HepG2 (cell line): ENCODE results near the gene NELL1. TPM values are rescaled to one million over a fixed set of nuclear protein-coding genes. Genes with fewer than 3 reads are reported as not detected.

ENCODE experiments used
- ATAC-seq: fragments of 200-7000 bp; cut with Tn5 transposase; 3 replicates; pipeline ENCODE4 v1.9.1; 2020; ENCODE audit warnings: mild to moderate bottlenecking, moderate library complexity
- BruUV-seq: library from RNA; stranded (reverse); fragments of 400-500 nt; replicated peaks from 2 replicates; lab custom pipeline; 2021; lab: Mats Ljungman, UMichigan
- CTCF ChIA-PET: fragments of 300-600 bp; formaldehyde crosslinking; extraction: SDS; loops from one replicate; lab custom pipeline; 2021; ENCODE audit warnings: low total read pairs, inconsistent platforms, low intra/inter-chr PET ratio; lab: Yijun Ruan, JAX
- POLR2A ChIA-PET: fragments of 350-600 bp; sonication (Branson Sonifier 250); formaldehyde crosslinking; loops from one replicate; lab custom pipeline; 2020; ENCODE audit warnings: antibody characterized with exemption, inconsistent platforms; lab: Yijun Ruan, JAX
- DNase-seq: peaks from one replicate; pipeline ENCODE4 v3.0.0-alpha.2; 2015; ENCODE audit warnings: low spot score
- FAIRE-seq: peaks from 3 replicates; lab custom pipeline; 2011; peaks lifted over from hg19 to GRCh38; lab: Jason Lieb, UNC
- H2AFZ ChIP-seq: one replicate; pipeline ENCODE4 v1.6.1; 2011; ENCODE audit warnings: low read length, inconsistent platforms
- H3K27ac ChIP-seq: fragments of 300-600 bp; 3 replicates; pipeline ENCODE4 v1.8.0; 2011; ENCODE audit warnings: mixed run types, mild to moderate bottlenecking, mixed read lengths, low read length, inconsistent platforms; ENCODE audit not compliant: insufficient read depth; ENCODE audit errors: extremely low read length
- H3K27me3 ChIP-seq, 2 experiments: fragments of 200-600 bp in 1 of 2; 2 replicates in 1 of 2; 3 replicates in 1 of 2; pipeline versions ENCODE4 v1.6.0 to v1.8.0; 2011; ENCODE audit warnings: low read length in 2 of 2, mild to moderate bottlenecking in 2 of 2, moderate library complexity in 2 of 2, inconsistent platforms in 1 of 2; ENCODE audit not compliant: insufficient read depth in 2 of 2, control insufficient read depth in 1 of 2
- H3K36me3 ChIP-seq, 2 experiments: fragments of 200-600 bp in 1 of 2; replicated peaks in 1 of 2; 2 replicates in 1 of 2; 3 replicates in 1 of 2; pipeline versions ENCODE4 v1.5.1 to v1.8.0; 2011; ENCODE audit warnings: low read length in 2 of 2, inconsistent platforms in 1 of 2; ENCODE audit not compliant: insufficient read depth in 2 of 2, control insufficient read depth in 1 of 2
- H3K4me1 ChIP-seq: 2 replicates; pipeline ENCODE4 v1.5.1; 2012; ENCODE audit warnings: low read length, inconsistent platforms; ENCODE audit not compliant: insufficient read depth
- H3K4me2 ChIP-seq: 2 replicates; pipeline ENCODE4 v1.6.0; 2011; ENCODE audit warnings: low read depth, low read length, inconsistent platforms
- H3K4me3 ChIP-seq, 3 experiments: fragments of 200-600 bp in 1 of 3; sonication (generic), shearing (Covaris generic) in 1 of 3; replicated peaks in 1 of 3; 2 replicates each; pipeline ENCODE4 v1.5.1; 2011 to 2016; ENCODE audit warnings: low read length in 3 of 3, inconsistent platforms in 2 of 3, low read depth in 2 of 3, mild to moderate bottlenecking in 2 of 3, control low read depth in 1 of 3, mixed read lengths in 1 of 3; ENCODE audit not compliant: insufficient read depth in 1 of 3
- H3K79me2 ChIP-seq: one replicate; pipeline ENCODE4 v1.6.1; 2011; ENCODE audit warnings: low read length, inconsistent platforms; ENCODE audit not compliant: insufficient read depth
- H3K9ac ChIP-seq: 2 replicates; pipeline ENCODE4 v1.6.0; 2011; ENCODE audit warnings: mild to moderate bottlenecking, low read depth, low read length, inconsistent platforms; ENCODE audit not compliant: insufficient read depth
- H3K9me3 ChIP-seq: 2 replicates; pipeline ENCODE4 v1.5.1; 2012; ENCODE audit warnings: mild to moderate bottlenecking, low read length
- H4K20me1 ChIP-seq: 2 replicates; pipeline ENCODE4 v1.6.0; 2011; ENCODE audit warnings: inconsistent platforms, mild to moderate bottlenecking, low read length, moderate library complexity; ENCODE audit not compliant: insufficient read depth
- HDAC1 ChIP-seq: sonication (generic); formaldehyde crosslinking; IDR thresholded peaks from 2 replicates; pipeline ENCODE4 v1.5.1; 2020; ENCODE audit warnings: mild to moderate bottlenecking, missing genetic modification reagents
- KMT2B ChIP-seq: IDR thresholded peaks from 2 replicates; pipeline ENCODE4 v1.6.1; 2016; ENCODE audit warnings: missing genetic modification reagents, missing compliant biosample characterization
- MIER2 ChIP-seq: IDR thresholded peaks from 2 replicates; pipeline ENCODE4 v1.6.1; 2016; ENCODE audit warnings: missing biosample characterization, missing genetic modification reagents
- MTA3 ChIP-seq: sonication (generic); formaldehyde crosslinking; IDR thresholded peaks from 2 replicates; pipeline ENCODE4 v1.4.0; 2020; ENCODE audit warnings: missing genetic modification reagents
- NR2F2 ChIP-seq: IDR thresholded peaks from 2 replicates; pipeline ENCODE4 v1.6.1; 2012; ENCODE audit warnings: low read depth, inconsistent platforms, borderline replicate concordance
- NRL ChIP-seq: sonication (generic); formaldehyde crosslinking; IDR thresholded peaks from 2 replicates; pipeline ENCODE4 v1.5.0; 2020; ENCODE audit warnings: missing genetic modification reagents, mild to moderate bottlenecking, moderate library complexity, borderline replicate concordance
- REL ChIP-seq: sonication (generic); formaldehyde crosslinking; conservative IDR thresholded peaks from 2 replicates; pipeline ENCODE4 v1.8.0; 2022; ENCODE audit warnings: mild to moderate bottlenecking, missing genetic modification reagents, moderate library complexity
- SMAD3 ChIP-seq: sonication (generic); formaldehyde crosslinking; IDR thresholded peaks from 2 replicates; pipeline ENCODE4 v1.4.0; 2020; ENCODE audit warnings: missing genetic modification reagents
- SMARCC2 ChIP-seq: fragments of 450-650 bp; IDR thresholded peaks from 2 replicates; pipeline ENCODE4 v1.6.1; 2017; ENCODE audit warnings: antibody characterized with exemption, mild to moderate bottlenecking
- TBL1XR1 ChIP-seq: fragments of 150-350 bp; IDR thresholded peaks from 2 replicates; pipeline ENCODE4 v1.6.1; 2014; ENCODE audit warnings: borderline replicate concordance, low read length; ENCODE audit not compliant: partially characterized antibody
- TRIM24 ChIP-seq: sonication (generic); formaldehyde crosslinking; IDR thresholded peaks from 2 replicates; pipeline ENCODE4 v1.8.0; 2022; ENCODE audit warnings: mild to moderate bottlenecking, missing genetic modification reagents
- ZMYM2 ChIP-seq: sonication (generic); formaldehyde crosslinking; IDR thresholded peaks from 2 replicates; pipeline ENCODE4 v1.8.0; 2022; ENCODE audit warnings: mild to moderate bottlenecking, missing genetic modification reagents
- ZNF484 ChIP-seq: sonication (generic); formaldehyde crosslinking; IDR thresholded peaks from 2 replicates; pipeline ENCODE4 v1.5.1; 2020; ENCODE audit warnings: mild to moderate bottlenecking, low read depth, missing genetic modification reagents, borderline replicate concordance
- ZNF652 ChIP-seq: IDR thresholded peaks from 2 replicates; pipeline ENCODE4 v1.6.1; 2016; ENCODE audit warnings: low read depth, borderline replicate concordance
- ZNF841 ChIP-seq: sonication (generic); formaldehyde crosslinking; IDR thresholded peaks from 2 replicates; pipeline ENCODE4 v1.8.1; 2023; ENCODE audit warnings: missing genetic modification reagents, borderline replicate concordance
- WGBS: methylation state at CpG from one replicate; pipeline ENCODE4 v1.1.6; 2017; ENCODE audit warnings: low lambda C conversion rate; 5-methylcytosine and 5-hydroxymethylcytosine counted together
- in situ Hi-C: cut with HindIII; loops from 2 replicates; pipeline ENCODE4 v1.10.0; 2017; ENCODE audit warnings: low pct_unique_long_range_greater_than_20kb; ENCODE audit not compliant: extremely low pct_ligation_motif_present
- intact Hi-C: fragments of 100-400 bp; cut with micrococcal nuclease; formaldehyde crosslinking; loops from one replicate; pipeline ENCODE4 v1.10.0; 2022; ENCODE audit not compliant: unreplicated experiment
- polyA plus RNA-seq, 8 experiments: library from polyadenylated mRNA; depleted of rRNA in 3 of 8; stranded (reverse) in 7 of 8; unstranded in 1 of 8; fragments of >200 nt; fragmentation: Illumina TruSeq in 4 of 8; extraction: Trizol in 4 of 8; gene quantifications; 2 replicates each; pipeline versions ENCODE4 v1.2.1 to v1.2.3, GENCODE V29; 2011 to 2016; ENCODE audit warnings: low read depth in 4 of 8, missing spikeins in 1 of 8, mixed read lengths in 1 of 8; ENCODE audit not compliant: insufficient read depth in 1 of 8
- total RNA-seq, 5 experiments: library from RNA; depleted of rRNA; stranded (reverse); fragments of >200 nt; fragmentation: Illumina TruSeq; extraction: Trizol; gene quantifications; 2 replicates each; pipeline ENCODE4 v1.2.3, GENCODE V29; 2016; ENCODE audit warnings: low read depth in 1 of 5
- TF ChIP-seq, protein P1 (sequence below): sonication (generic); formaldehyde crosslinking; IDR thresholded peaks from 2 replicates; pipeline ENCODE4 v1.8.1; 2023; ENCODE audit warnings: mild to moderate bottlenecking, missing genetic modification reagents
- TF ChIP-seq, protein P2 (sequence below): sonication (generic); IDR thresholded peaks from 2 replicates; pipeline ENCODE4 v1.6.1; 2016; ENCODE audit warnings: low read depth, borderline replicate concordance

Gene NELL1
- total and polyA plus RNA-seq, 2 of the 13 experiments (the other 11 are each of a cell fraction or from before 2014, with no cell fraction given): not detected

- no peaks in the 10 kb centered on the region for H3K9me3 ChIP-seq
- TF ChIP-seq TRIM24 (no peak), HDAC1 (no peak), NRL (CRISPR knock-in tag) (no peak), KMT2B (CRISPR knock-in tag) (no peak), SMAD3 (CRISPR knock-in tag) (no peak), SMARCC2 (no peak), REL (CRISPR knock-in tag) (no peak), ZNF652 (CRISPR knock-in tag) (no peak)
- TF ChIP-seq, protein P1, sequence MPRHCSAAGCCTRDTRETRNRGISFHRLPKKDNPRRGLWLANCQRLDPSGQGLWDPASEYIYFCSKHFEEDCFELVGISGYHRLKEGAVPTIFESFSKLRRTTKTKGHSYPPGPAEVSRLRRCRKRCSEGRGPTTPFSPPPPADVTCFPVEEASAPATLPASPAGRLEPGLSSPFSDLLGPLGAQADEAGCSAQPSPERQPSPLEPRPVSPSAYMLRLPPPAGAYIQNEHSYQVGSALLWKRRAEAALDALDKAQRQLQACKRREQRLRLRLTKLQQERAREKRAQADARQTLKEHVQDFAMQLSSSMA (CRISPR knock-in tag): no peak
- H2AFZ ChIP-seq: no peak overlapping the region
- intact Hi-C loops: no loop called here
- no peaks in the 10 kb centered on the region for H4K20me1 ChIP-seq
- no peak overlapping the region for H3K9ac ChIP-seq
- no peak overlapping the region for H3K27ac ChIP-seq
- ChIA-PET CTCF (no interaction called here), POLR2A (no interaction called here)
- ATAC-seq (no peak), DNase-seq (no peak), FAIRE-seq (no peak)
- in situ Hi-C loops: no loop called here
- no peaks in the 10 kb centered on the region for H3K27me3 ChIP-seq
- H3K4me2 ChIP-seq: no peak overlapping the region
- 3% methylated on average over 3 of the region's 3 CpGs for WGBS
- H3K4me3 ChIP-seq: no peak overlapping the region
- H3K36me3 ChIP-seq: no peaks in the 10 kb centered on the region
- H3K79me2 ChIP-seq: no peaks in the 10 kb centered on the region
- no peaks in the 10 kb centered on the region for H3K4me1 ChIP-seq
- BruUV-seq: no TSS peak
Observed at GRCh38 chr11:21072558-21072957, 403.2 kb downstream of the NELL1 start.

DNA sequence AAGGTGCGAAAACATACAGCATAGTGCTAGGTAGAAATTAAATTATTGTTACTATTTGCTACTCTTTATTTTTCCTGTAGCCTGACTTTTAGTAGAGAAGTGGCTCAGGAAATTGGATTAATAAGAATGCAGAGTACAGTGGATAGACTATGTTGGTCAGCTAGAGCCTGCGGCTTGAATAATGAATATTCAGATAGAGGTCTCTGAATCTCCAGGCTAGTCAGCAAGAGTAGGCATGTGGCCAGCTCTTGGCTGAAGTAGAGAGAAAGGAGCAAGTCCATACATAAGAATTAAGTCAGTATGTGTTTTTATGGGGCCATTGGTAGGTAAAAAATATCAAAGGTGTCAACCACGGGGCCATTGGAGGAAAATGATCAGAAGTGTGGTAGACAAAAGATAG is 413.5 kb downstream of the NELL1 start:
- no peak overlapping the region for H3K27ac ChIP-seq
- H2AFZ ChIP-seq: no peak overlapping the region
- no peak overlapping the region for H3K4me3 ChIP-seq
- DNase-seq (no peak), FAIRE-seq (no peak), ATAC-seq (no peak)
- H3K4me1 ChIP-seq: no peaks in the 10 kb centered on the region
- no peaks in the 10 kb centered on the region for H3K79me2 ChIP-seq
- ChIA-PET POLR2A (no interaction called here), CTCF (no interaction called here)
- 4% methylated on average over 3 of the region's 3 CpGs for WGBS
- H3K9me3 ChIP-seq: no peaks in the 10 kb centered on the region
- no peak overlapping the region for H3K4me2 ChIP-seq
- no peaks in the 10 kb centered on the region for H4K20me1 ChIP-seq
- H3K9ac ChIP-seq: no peak overlapping the region
- no peaks in the 10 kb centered on the region for H3K36me3 ChIP-seq
- no peaks in the 10 kb centered on the region for H3K27me3 ChIP-seq
- intact Hi-C loops (no loop called here), in situ Hi-C loops (no loop called here)
- no TSS peak for BruUV-seq
- TF ChIP-seq ZNF841: no peak
- no peak for TF ChIP-seq HDAC1
- TF ChIP-seq MIER2 (CRISPR knock-in tag): no peak
- TF ChIP-seq, protein P2, sequence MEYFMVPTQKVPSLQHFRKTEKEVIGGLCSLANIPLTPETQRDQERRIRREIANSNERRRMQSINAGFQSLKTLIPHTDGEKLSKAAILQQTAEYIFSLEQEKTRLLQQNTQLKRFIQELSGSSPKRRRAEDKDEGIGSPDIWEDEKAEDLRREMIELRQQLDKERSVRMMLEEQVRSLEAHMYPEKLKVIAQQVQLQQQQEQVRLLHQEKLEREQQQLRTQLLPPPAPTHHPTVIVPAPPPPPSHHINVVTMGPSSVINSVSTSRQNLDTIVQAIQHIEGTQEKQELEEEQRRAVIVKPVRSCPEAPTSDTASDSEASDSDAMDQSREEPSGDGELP: no peak
- no peak for TF ChIP-seq NR2F2
- TF ChIP-seq MTA3 (CRISPR knock-in tag): no peak
- TF ChIP-seq ZNF484 (CRISPR knock-in tag): no peak
- TF ChIP-seq TBL1XR1: no peak
- no peak for TF ChIP-seq ZMYM2 (CRISPR knock-in tag)
